Esophagus muscularis mucosa (tissue), 3 donors: ENCODE data around the gene ENDOD1.

Source experiments
- POLR2A ChIP-seq: fragments of 450-650 bp; IDR thresholded peaks from one replicate; pipeline ENCODE4 v1.6.1; 2017; ENCODE audit warnings: antibody characterized with exemption, moderate library complexity, mild to moderate bottlenecking, low read depth
- TF ChIP-seq, protein P1 (sequence below), 3 experiments: fragments of 200-600 bp in 2 of 3; fragments of 450-650 bp in 1 of 3; sonication (generic) in 2 of 3; IDR thresholded peaks; one replicate each; pipeline ENCODE4 v1.5.1; 2017 to 2019; ENCODE audit warnings: antibody characterized with exemption in 3 of 3, mild to moderate bottlenecking in 2 of 3, moderate library complexity in 1 of 3

DNA sequence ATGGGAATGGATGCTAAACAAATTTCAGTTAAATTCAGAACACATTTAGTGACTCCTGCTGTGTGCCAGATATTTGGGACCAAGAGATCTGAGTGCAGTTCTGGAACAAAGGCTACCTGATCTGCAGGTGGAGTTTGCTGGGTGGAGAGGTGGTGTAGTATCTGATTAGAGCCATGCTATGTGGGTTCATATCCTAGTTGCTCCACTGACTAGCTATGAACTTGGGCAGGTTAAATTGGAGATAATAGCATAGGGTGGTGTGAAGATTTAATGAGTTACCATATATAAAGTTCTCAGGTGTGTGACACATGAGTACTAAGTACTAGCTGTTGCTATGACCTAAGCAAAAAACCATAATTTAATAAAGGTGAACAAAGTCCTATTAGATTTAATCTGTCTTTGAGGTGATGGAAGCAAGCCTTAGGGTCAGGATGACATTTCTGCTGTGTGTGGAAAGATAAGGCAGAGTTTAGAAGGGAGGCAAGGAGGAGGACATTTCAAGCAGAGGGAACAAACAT, 2.1 kb downstream of the ENDOD1 start:
- no peak for TF ChIP-seq POLR2A
- TF ChIP-seq, protein P1, sequence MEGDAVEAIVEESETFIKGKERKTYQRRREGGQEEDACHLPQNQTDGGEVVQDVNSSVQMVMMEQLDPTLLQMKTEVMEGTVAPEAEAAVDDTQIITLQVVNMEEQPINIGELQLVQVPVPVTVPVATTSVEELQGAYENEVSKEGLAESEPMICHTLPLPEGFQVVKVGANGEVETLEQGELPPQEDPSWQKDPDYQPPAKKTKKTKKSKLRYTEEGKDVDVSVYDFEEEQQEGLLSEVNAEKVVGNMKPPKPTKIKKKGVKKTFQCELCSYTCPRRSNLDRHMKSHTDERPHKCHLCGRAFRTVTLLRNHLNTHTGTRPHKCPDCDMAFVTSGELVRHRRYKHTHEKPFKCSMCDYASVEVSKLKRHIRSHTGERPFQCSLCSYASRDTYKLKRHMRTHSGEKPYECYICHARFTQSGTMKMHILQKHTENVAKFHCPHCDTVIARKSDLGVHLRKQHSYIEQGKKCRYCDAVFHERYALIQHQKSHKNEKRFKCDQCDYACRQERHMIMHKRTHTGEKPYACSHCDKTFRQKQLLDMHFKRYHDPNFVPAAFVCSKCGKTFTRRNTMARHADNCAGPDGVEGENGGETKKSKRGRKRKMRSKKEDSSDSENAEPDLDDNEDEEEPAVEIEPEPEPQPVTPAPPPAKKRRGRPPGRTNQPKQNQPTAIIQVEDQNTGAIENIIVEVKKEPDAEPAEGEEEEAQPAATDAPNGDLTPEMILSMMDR (IDR thresholded peaks at IDR 0.05) = no peak
